Activated CD4-positive, CD25-positive, alpha-beta regulatory T cell treated with anti-CD3 and anti-CD28 coated beads, Interleukin-2, amount 50 U/mL, for 24 hours (primary cell): ENCODE measurements around the gene RBFOX2.
A peak's percentile ranks its signal among the peaks of the same experiment; 100 is the strongest.
"Not testable (repeated sequence)": the region's sequence is repeated elsewhere in the genome, so short reads cannot be mapped to it uniquely, and the experiment has no call there.

ENCODE experiments used
- ATAC-seq, 2 donors: fragments of 150-1000 bp; cut with Tn5 transposase; one replicate each; pipeline ENCODE4 v1.10.0; 2021; ENCODE audit warnings: mild to moderate bottlenecking in 1 of 2, moderate library complexity in 1 of 2

The RBFOX2 gene

GRCh38 chr22:36042240-36042639 is 13.6 kb upstream of the RBFOX2 start:
- no peak for ATAC-seq

GRCh38 chr22:36039125-36039524 is 10.5 kb upstream of the RBFOX2 start:
- no peak for ATAC-seq

- ATAC-seq, result no peak
Observed at GRCh38 chr22:36037102-36037758, 8.6 kb upstream of the RBFOX2 start.

- ATAC-seq, result no peak
Observed at GRCh38 chr22:36036167-36036624, 7.6 kb upstream of the RBFOX2 start.

GRCh38 chr22:36032611-36033010 is 4.0 kb upstream of the RBFOX2 start:
- ATAC-seq, result no peak

GRCh38 chr22:36029406-36029755 is 757 bp upstream of the RBFOX2 start:
- ATAC-seq, result no peak

GRCh38 chr22:36027935-36028645 is 534 bp downstream of the RBFOX2 start:
- ATAC-seq, result peak; percentile 12

GRCh38 chr22:36027579-36027934 is 1.1 kb downstream of the RBFOX2 start:
- ATAC-seq, result no peak

GRCh38 chr22:36026741-36027140 is 1.9 kb downstream of the RBFOX2 start:
- ATAC-seq, result no peak

- ATAC-seq, result no peak
Observed at GRCh38 chr22:36022697-36023096, 5.9 kb downstream of the RBFOX2 start.

- ATAC-seq, result no peak
Observed at GRCh38 chr22:36022162-36022561, 6.5 kb downstream of the RBFOX2 start.

- no peak for ATAC-seq
Observed at GRCh38 chr22:36021606-36022153, 6.9 kb downstream of the RBFOX2 start.

GRCh38 chr22:36020865-36021264 is 7.8 kb downstream of the RBFOX2 start:
- ATAC-seq, result not testable (repeated sequence)

GRCh38 chr22:36017651-36018091 is 11.0 kb downstream of the RBFOX2 start:
- no peak for ATAC-seq

- ATAC-seq, result no peak
Observed at GRCh38 chr22:36016684-36017083, 11.9 kb downstream of the RBFOX2 start.

GRCh38 chr22:36015811-36016529 is 12.7 kb downstream of the RBFOX2 start:
- ATAC-seq, result no peak

GRCh38 chr22:36015155-36015810 is 13.3 kb downstream of the RBFOX2 start:
- ATAC-seq, result no peak

GRCh38 chr22:36014546-36015074 is 14.0 kb downstream of the RBFOX2 start:
- ATAC-seq, result no peak

GRCh38 chr22:36012332-36012731 is 16.3 kb downstream of the RBFOX2 start:
- no peak for ATAC-seq

- no peak for ATAC-seq
Observed at GRCh38 chr22:36010882-36011281, 17.7 kb downstream of the RBFOX2 start.

- no peak for ATAC-seq
Observed at GRCh38 chr22:36010090-36010489, 18.5 kb downstream of the RBFOX2 start.

GRCh38 chr22:36009085-36009484 is 19.5 kb downstream of the RBFOX2 start:
- no peak for ATAC-seq

GRCh38 chr22:36008565-36008964 is 20.1 kb downstream of the RBFOX2 start:
- ATAC-seq, result no peak
